ENCODE measurements around the gene LDLRAD4.

LDLRAD4 gene

GRCh38 chr18:13566941-13567746 is 348.6 kb downstream of the LDLRAD4 start:
- no peak for DNase-seq

- no peak for DNase-seq
Measured at GRCh38 chr18:13568443-13569392, 350.2 kb downstream of the LDLRAD4 start.

GRCh38 chr18:13570216-13570615 is 351.7 kb downstream of the LDLRAD4 start:
- DNase-seq = no peak

DNA sequence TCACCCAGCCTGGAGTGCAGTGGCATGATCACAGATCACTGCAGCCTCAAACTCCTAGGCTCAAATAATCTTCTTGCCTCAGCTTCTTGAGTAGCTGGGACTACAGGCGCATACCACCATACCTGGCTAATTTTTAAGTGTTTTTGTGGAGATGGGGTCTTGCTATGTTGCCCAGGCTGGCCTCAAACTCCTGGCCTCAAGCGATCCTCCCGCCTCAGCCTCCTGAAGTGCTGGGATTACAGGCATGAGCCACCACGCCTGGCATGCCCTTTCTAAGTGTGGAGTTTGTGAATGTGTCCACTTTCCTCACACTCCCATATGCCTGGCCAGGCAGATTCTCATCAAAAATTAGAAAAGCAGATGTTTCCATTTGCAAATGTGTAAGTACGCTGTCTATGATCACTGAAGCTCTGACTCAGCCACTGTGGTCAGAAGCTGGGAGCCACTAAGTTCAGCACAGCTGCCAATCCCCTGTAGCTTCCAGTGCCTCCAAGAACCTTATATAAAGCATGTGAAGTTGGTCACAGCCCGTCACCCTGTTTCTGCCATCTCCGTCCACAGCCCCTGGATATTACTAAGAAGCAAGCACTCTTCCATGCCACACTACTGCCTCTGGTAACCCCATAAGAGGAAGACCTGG is 352.4 kb downstream of the LDLRAD4 start:
- DNase-seq = no peak

DNA sequence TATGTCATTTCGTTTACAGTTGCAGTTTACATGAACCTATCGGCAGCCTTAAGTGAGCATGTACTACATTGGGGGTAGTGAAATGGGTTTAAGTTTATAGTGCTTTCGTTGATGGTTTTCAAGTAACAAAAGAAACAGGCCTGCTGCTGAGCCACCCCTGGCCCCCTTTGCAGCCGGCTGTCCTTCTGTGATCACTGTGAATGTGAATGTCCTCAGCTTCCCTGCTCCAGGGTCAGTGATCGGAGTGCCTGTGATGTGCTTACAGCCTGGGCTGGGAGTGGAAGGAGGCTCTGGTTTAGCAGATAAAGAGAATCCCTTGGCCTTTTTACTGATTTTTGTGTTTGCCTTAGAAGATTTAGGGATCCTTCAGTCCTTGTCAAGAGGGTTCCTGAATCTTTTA is 353.6 kb downstream of the LDLRAD4 start:
- DNase-seq = no peak

GRCh38 chr18:13572721-13573120 is 354.2 kb downstream of the LDLRAD4 start:
- DNase-seq = no peak

DNA sequence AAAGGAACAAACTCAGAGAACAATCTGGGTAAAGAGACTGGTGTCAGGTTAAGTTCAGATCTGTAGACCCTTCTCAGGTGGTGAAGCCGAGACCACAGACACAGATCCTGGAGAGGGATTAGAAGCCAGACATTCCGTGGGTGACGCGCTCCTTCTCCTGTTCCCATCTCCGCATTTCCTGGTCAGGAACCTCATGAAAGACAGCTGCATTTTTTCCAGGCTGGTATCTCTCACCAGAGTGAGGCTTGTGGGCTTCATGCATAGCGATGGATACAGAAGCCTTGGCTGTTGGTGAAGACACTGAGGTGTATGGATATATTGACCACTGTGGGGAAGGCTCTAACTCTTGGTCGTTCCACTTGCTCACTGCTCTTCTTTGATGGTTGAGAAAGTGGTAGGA is 355.2 kb downstream of the LDLRAD4 start:
- no peak for DNase-seq

GRCh38 chr18:13574355-13574754 is 355.8 kb downstream of the LDLRAD4 start:
- no peak for DNase-seq

DNA sequence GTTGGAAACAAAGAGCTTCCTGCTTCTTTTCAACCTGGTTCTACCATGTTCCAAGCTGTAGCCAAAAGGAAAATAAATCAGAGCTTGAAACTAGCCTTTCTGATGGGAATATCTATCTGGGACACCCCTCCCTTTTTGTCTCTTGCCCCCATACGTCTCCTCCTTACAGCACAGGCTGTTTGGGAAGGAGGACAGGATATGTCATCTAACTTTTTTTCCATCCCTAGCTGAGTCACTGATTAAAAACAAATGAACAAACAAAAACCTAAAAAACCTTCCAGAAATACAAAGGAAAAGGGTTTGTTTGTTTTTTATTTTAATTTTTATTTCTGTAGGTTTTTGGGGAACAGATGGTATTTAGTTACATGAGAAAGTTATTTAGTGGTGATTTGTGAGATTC is 356.2 kb downstream of the LDLRAD4 start:
- DNase-seq = no peak

DNA sequence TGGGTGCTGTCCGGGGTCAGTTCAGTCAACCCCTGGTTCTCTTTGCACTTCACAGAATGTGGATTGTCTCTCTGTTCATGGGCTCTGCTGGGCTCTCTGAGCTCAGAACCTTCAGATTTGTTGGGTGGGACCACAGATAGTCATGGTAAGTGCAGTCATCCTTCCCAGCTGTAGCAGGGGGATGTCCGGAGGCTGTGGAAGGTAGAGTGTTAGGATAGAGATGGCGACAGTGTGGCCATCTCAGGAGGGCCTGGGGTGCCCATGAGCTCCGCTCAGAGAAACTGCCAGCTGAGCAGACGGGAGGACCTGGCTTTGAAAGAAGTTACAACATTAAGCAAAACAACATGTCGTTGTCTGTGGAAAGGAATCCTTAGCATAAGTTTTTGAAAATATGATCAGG is 358.0 kb downstream of the LDLRAD4 start:
- no peak for DNase-seq

- DNase-seq = no peak
Measured at GRCh38 chr18:13577091-13577697, 358.6 kb downstream of the LDLRAD4 start.

- no peak for DNase-seq
Measured at GRCh38 chr18:13577781-13578180, 359.2 kb downstream of the LDLRAD4 start.

GRCh38 chr18:13578400-13578799 is 359.8 kb downstream of the LDLRAD4 start:
- no peak for DNase-seq

- DNase-seq = no peak
Measured at GRCh38 chr18:13579874-13580273, 361.3 kb downstream of the LDLRAD4 start.

DNA sequence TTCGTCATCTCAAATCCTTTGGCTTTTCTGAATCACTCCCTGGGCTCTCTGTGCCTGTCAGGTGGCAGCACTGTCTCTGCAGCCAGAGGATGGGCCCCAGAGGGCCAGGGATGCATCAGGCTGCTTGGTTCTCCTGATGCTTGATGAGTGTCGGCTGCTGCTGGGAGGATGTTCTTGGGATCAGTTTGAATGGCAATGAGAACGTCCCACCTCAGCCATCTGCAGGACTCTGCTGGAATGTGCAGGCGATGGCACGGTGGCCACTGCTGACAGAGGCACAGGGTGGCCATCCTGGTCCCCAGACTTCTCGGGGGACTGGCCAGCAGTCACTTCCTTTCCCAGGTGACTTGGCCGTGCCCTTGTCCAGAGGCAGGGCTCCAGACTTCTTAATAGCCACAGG is 361.8 kb downstream of the LDLRAD4 start:
- DNase-seq = no peak

GRCh38 chr18:13580991-13581390 is 362.4 kb downstream of the LDLRAD4 start:
- no peak for DNase-seq

DNA sequence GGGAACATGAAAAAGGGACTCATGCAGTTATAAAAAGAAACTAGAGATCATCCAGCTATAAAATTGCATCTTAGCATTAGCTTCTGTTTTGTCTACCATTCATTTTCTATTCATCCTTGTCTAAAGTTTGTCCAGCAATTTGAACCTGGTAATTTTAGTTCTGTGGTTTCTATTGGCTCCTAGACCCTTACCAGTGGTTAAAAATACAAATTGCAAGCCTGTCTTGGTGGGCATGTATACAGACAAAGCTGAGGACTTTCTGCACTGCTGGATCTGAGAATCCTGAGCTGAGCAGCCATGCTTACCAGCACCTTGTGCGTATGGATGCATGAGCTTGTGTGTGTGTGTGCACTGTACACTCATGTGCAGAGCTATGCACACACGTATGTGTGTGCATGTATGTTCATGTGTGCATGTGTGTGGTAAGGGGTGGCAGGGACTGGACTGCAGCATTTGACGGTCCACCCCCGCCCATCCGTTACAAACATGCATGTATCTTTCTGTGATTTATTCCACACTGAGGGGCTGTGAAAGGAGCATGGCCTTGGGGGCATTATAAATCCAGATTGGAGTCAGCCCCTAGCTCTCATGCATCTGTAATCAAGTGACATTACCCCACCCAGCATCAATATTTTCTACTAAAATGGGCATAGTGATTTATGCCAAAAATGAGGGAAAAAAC is 363.1 kb downstream of the LDLRAD4 start:
- no peak for DNase-seq

DNA sequence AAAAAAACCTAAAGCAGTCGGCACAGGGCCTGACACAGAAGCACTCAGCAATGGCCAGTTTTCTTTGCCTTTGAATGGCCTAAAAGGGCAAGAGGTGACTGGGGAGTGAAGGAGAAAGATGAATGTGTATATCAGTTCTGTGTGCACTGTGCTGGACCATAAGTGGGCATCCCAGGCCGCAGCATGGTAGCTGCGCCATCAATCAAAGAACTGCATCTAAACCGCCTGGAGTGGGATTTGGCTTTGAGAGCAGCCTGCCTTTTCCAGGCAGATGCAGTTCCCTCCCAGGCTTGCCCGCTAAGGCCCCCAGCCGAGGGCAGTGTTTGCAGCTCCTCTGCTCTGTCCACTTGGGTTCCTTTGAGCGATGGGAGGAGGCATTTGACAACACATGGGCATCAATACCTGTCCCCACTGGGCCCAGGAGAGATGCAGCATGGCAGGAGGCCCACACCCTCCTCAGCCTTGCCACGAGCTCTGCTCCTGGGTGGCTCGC is 363.7 kb downstream of the LDLRAD4 start:
- no peak for DNase-seq

GRCh38 chr18:13583576-13584550 is 365.3 kb downstream of the LDLRAD4 start:
- DNase-seq = no peak

DNA sequence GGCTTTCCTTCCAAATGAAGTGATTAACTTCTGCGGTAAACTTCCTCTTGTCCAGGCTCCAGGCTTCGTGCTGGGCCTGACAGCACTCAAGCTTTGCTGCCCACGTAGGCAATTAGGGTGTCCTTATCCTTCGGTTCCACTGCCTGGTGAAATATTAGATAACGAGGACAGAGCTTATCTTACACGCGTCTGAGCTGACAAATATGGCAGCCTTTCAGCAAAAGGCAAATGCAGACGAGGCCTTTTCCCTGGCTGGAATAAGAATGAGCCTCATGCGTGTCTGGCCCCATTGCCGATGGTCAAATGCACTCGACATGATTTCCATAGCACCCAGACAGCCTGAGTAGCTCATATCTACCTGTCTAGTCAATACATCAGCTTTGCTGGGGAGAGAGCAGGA is 366.3 kb downstream of the LDLRAD4 start:
- no peak for DNase-seq

Data from SHP77 treated with DMSO at 0.1 percent for 48 hours (cell line).